SH-SY5Y (cell line): Measurements from ENCODE around the gene XYLT2.

Source experiments
- GATA2 ChIP-seq: IDR thresholded peaks from 2 replicates; pipeline ENCODE4 v1.6.1; 2011; ENCODE audit warnings: mild to moderate bottlenecking, low read depth, low read length
- GATA3 ChIP-seq: IDR thresholded peaks from 2 replicates; pipeline ENCODE4 v1.6.1; 2011; ENCODE audit warnings: low read depth, mild to moderate bottlenecking, low read length, moderate library complexity

DNA sequence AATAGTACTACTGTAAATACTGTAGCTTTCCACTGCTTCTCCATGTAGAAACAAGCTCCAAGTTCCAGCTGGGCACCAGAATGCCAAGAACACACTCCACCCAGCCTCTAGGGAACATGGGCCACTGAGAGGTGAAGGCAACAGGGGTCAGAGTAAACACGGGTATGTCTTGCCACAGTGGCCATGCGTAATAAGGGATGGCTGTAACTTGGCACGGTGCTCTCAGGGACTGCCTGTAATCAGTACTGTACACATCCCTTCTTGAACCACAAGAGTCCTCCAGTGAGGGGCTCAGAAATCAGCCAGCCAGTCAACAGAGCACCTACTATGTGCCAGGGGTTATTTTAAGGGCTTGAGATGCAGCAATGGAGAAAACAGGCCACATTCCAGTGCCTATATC is 40.6 kb downstream of the XYLT2 start:
- TF ChIP-seq GATA3: no peak
- no peak for TF ChIP-seq GATA2
